ENCODE measurements around the gene CRIM1.

- no peak for TF ChIP-seq CTCF (IDR thresholded peaks at IDR 0.05)
- TF ChIP-seq POLR2A (IDR thresholded peaks at IDR 0.05), result no peak
These were observed 31.8 kb downstream of the CRIM1 start for GRCh38 chr2:36387258-36387916.

All from tibial nerve (tissue), 3 donors.